ENCODE data around the gene SLC7A6.

Gene SLC7A6

GRCh38 chr16:68346892-68347480 is 82.7 kb downstream of the SLC7A6 start:
- DNase-seq (ENCODE audit: low read depth): no peak

GRCh38 chr16:68347605-68348004 is 83.3 kb downstream of the SLC7A6 start:
- DNase-seq (ENCODE audit: low read depth): no peak

GRCh38 chr16:68348639-68349445 is 84.5 kb downstream of the SLC7A6 start:
- DNase-seq (ENCODE audit: low read depth): no peak

- no peak for DNase-seq (ENCODE audit: low read depth)
Measured at GRCh38 chr16:68349838-68350410, 85.6 kb downstream of the SLC7A6 start.

- DNase-seq (ENCODE audit: low read depth): no peak
Measured at GRCh38 chr16:68350813-68351350, 86.6 kb downstream of the SLC7A6 start.
